K562 (cell line): ENCODE measurements around the gene STON2. TPM values are rescaled to one million over a fixed set of nuclear protein-coding genes. Genes with fewer than 3 reads are reported as not detected.

Source experiments
- ATAC-seq: fragments of 200-7000 bp; cut with Tn5 transposase; 3 replicates; pipeline ENCODE4 v1.9.1; 2020; ENCODE audit warnings: moderate library complexity
- BruUV-seq: library from RNA; stranded (reverse); fragments of 400-500 nt; replicated peaks from 2 replicates; lab custom pipeline; 2021; lab: Mats Ljungman, UMichigan
- CTCF ChIA-PET: fragments of 300-600 bp; formaldehyde crosslinking; extraction: SDS; loops from one replicate; lab custom pipeline; 2021; ENCODE audit warnings: low intra/inter-chr PET ratio; lab: Yijun Ruan, JAX
- POLR2A ChIA-PET: fragments of 300-600, 350-650 bp; sonication (Branson Sonifier 250); formaldehyde crosslinking; extraction: SDS; loops from one replicate; lab custom pipeline; 2021; ENCODE audit warnings: antibody characterized with exemption, inconsistent platforms; lab: Yijun Ruan, JAX
- DNase-seq, 4 experiments: peaks; one replicate each; pipeline versions ENCODE4 v3.0.0 to v3.0.0-alpha.2; 2011 to 2018; ENCODE audit warnings: low spot score in 3 of 4, mixed read lengths in 3 of 4; ENCODE audit errors: extremely low read depth in 1 of 4
- FAIRE-seq: peaks from 2 replicates; lab custom pipeline; 2011; peaks lifted over from hg19 to GRCh38; lab: Jason Lieb, UNC
- H2AFZ ChIP-seq: 2 replicates; pipeline ENCODE4 v1.6.0; 2011; ENCODE audit warnings: low read depth, low read length, control low read depth, inconsistent platforms
- H3K27ac ChIP-seq: fragments of 200-600 bp; 3 replicates; pipeline ENCODE4 v1.8.0; 2011; ENCODE audit warnings: low read depth, mild to moderate bottlenecking, control low read depth, inconsistent platforms, low read length, moderate library complexity, mixed read lengths; ENCODE audit errors: extremely low read depth
- H3K27me3 ChIP-seq, 2 experiments: fragments of 300-600 bp in 1 of 2; 2 replicates in 1 of 2; 3 replicates in 1 of 2; pipeline versions ENCODE4 v1.6.0 to v1.8.0; 2011; ENCODE audit warnings: inconsistent platforms in 2 of 2, low read length in 2 of 2, mild to moderate bottlenecking in 1 of 2, mixed read lengths in 1 of 2, moderate library complexity in 1 of 2; ENCODE audit not compliant: control insufficient read depth in 2 of 2, insufficient read depth in 2 of 2
- H3K36me3 ChIP-seq: fragments of 300-600 bp; 3 replicates; pipeline ENCODE4 v1.8.0; 2011; ENCODE audit warnings: mild to moderate bottlenecking, low read length, inconsistent platforms; ENCODE audit not compliant: control insufficient read depth, insufficient read depth
- H3K4me1 ChIP-seq, 2 experiments: fragments of 200-600 bp in 1 of 2; replicated peaks in 1 of 2; 2 replicates in 1 of 2; 3 replicates in 1 of 2; pipeline versions ENCODE4 v1.5.1 to v1.8.0; 2011; ENCODE audit warnings: inconsistent platforms in 2 of 2, low read length in 2 of 2, mild to moderate bottlenecking in 1 of 2, mixed read lengths in 1 of 2, moderate library complexity in 1 of 2; ENCODE audit not compliant: control insufficient read depth in 2 of 2, insufficient read depth in 2 of 2
- H3K4me2 ChIP-seq: 2 replicates; pipeline ENCODE4 v1.6.1; 2011; ENCODE audit warnings: low read length, control low read depth, inconsistent platforms, mixed read lengths; ENCODE audit not compliant: insufficient read depth
- H3K4me3 ChIP-seq: fragments of 200-600 bp; sonication (generic), shearing (Covaris generic); 2 replicates; pipeline ENCODE4 v1.5.1; 2016; ENCODE audit warnings: control low read depth, inconsistent platforms
- H3K79me2 ChIP-seq: fragments of 200-600 bp; 3 replicates; pipeline ENCODE4 v1.8.0; 2011; ENCODE audit warnings: low read length, inconsistent platforms; ENCODE audit not compliant: control insufficient read depth, insufficient read depth
- H3K9ac ChIP-seq, 2 experiments: 2 replicates each; pipeline versions ENCODE4 v1.6.0 to v1.6.1; 2011; ENCODE audit warnings: low read depth in 2 of 2, low read length in 2 of 2, control low read depth in 1 of 2, inconsistent platforms in 1 of 2, mild to moderate bottlenecking in 1 of 2, mixed read lengths in 1 of 2; ENCODE audit not compliant: insufficient read depth in 1 of 2
- H3K9me1 ChIP-seq: one replicate; pipeline ENCODE4 v1.6.0; 2011; ENCODE audit warnings: inconsistent platforms, mild to moderate bottlenecking, low read length, moderate library complexity; ENCODE audit not compliant: control insufficient read depth, insufficient read depth
- H3K9me3 ChIP-seq: replicated peaks from 2 replicates; pipeline ENCODE4 v1.5.1; 2011; ENCODE audit warnings: low read depth, low read length, inconsistent platforms; ENCODE audit not compliant: control insufficient read depth, insufficient read depth
- H4K20me1 ChIP-seq: replicated peaks from 2 replicates; pipeline ENCODE4 v1.6.1; 2011; ENCODE audit warnings: low read length, inconsistent platforms, mixed read lengths; ENCODE audit not compliant: control insufficient read depth, insufficient read depth
- BMI1 ChIP-seq: fragments of 150-350 bp; IDR thresholded peaks from 2 replicates; pipeline ENCODE4 v1.6.1; 2014; ENCODE audit warnings: low read length
- DLX4 ChIP-seq: fragments of 250-450 bp; sonication (Bioruptor Pico); IDR thresholded peaks from 2 replicates; pipeline ENCODE4 v1.6.1; 2021; ENCODE audit warnings: mild to moderate bottlenecking
- E4F1 ChIP-seq: fragments of 250-450 bp; sonication (Bioruptor Pico); IDR thresholded peaks from 2 replicates; pipeline ENCODE4 v1.5.0; 2021; ENCODE audit warnings: mild to moderate bottlenecking, borderline replicate concordance
- EGR1 ChIP-seq: fragments of 450-650 bp; conservative IDR thresholded peaks from 2 replicates; pipeline ENCODE4 v1.6.1; 2017; ENCODE audit warnings: mild to moderate bottlenecking
- HMGXB4 ChIP-seq: sonication (generic); formaldehyde crosslinking; IDR thresholded peaks from 2 replicates; pipeline ENCODE4 v1.8.1; 2023; ENCODE audit warnings: mild to moderate bottlenecking, missing genetic modification reagents
- MAFG ChIP-seq: fragments of 450-650 bp; conservative IDR thresholded peaks from 2 replicates; pipeline ENCODE4 v1.6.1; 2016; ENCODE audit warnings: missing genetic modification characterization, missing compliant biosample characterization
- NCOA2 ChIP-seq, 2 experiments: fragments of 450-650 bp; IDR thresholded peaks; 2 replicates each; pipeline ENCODE4 v1.6.1; 2018; ENCODE audit warnings: mild to moderate bottlenecking in 2 of 2, moderate library complexity in 1 of 2; ENCODE audit not compliant: partially characterized antibody in 2 of 2
- NUFIP1 ChIP-seq: fragments of 450-650 bp; IDR thresholded peaks from 2 replicates; pipeline ENCODE4 v1.6.1; 2018; ENCODE audit not compliant: partially characterized antibody
- PHB ChIP-seq: fragments of 250-450 bp; sonication (Bioruptor Pico); IDR thresholded peaks from 2 replicates; pipeline ENCODE4 v1.5.0; 2021
- SMARCE1 ChIP-seq: fragments of 450-650 bp; IDR thresholded peaks from 2 replicates; pipeline ENCODE4 v1.7.1; 2016; ENCODE audit warnings: mild to moderate bottlenecking
- ZNF212 ChIP-seq: fragments of 450-650 bp; formaldehyde crosslinking; IDR thresholded peaks from 2 replicates; pipeline ENCODE4 v1.4.0; 2020; ENCODE audit warnings: mild to moderate bottlenecking
- ZNF76 ChIP-seq: fragments of 250-450 bp; sonication (Bioruptor Pico); IDR thresholded peaks from 2 replicates; pipeline ENCODE4 v1.4.0; 2020; ENCODE audit warnings: mild to moderate bottlenecking, moderate library complexity, borderline replicate concordance
- WGBS: fragments of 100-300 bp; shearing (Covaris generic); methylation state at CpG from one replicate; pipeline ENCODE4 v1.1.6; 2016; ENCODE audit warnings: low coverage, mixed read lengths; ENCODE audit not compliant: insufficient coverage; ENCODE audit errors: missing lambda C conversion rate; 5-methylcytosine and 5-hydroxymethylcytosine counted together
- in situ Hi-C: fragments of 300-500 bp; cut with MboI; formaldehyde crosslinking; loops from 4 replicates; pipeline ENCODE4 v1.15.0; 2018; ENCODE audit warnings: inconsistent platforms, mixed read lengths
- intact Hi-C: fragments of 100-400 bp; cut with micrococcal nuclease; formaldehyde crosslinking; loops from 2 replicates; pipeline ENCODE4 v1.14.2; 2022
- polyA plus RNA-seq, 8 experiments: library from polyadenylated mRNA; depleted of rRNA in 4 of 8; stranded (reverse) in 5 of 8; unstranded in 3 of 8; fragments of >200 nt; fragmentation: Nextera tagmentation in 2 of 8; fragmentation: Illumina TruSeq in 1 of 8; extraction: Ambion mirVana in 2 of 8; extraction: Trizol in 1 of 8; gene quantifications; 2 replicates each; pipeline versions ENCODE4 v1.2.1 to v1.2.3, GENCODE V29; 2011 to 2014; ENCODE audit warnings: inconsistent platforms in 1 of 8, missing spikeins in 1 of 8
- total RNA-seq, 7 experiments: library from RNA; depleted of rRNA in 6 of 7; stranded (reverse); fragments of >200 nt in 6 of 7; fragmentation: Illumina TruSeq in 2 of 7; extraction: Trizol in 2 of 7; gene quantifications; 2 replicates each; pipeline versions ENCODE4 v1.2.1 to v1.2.3, GENCODE V29; 2011 to 2021; ENCODE audit warnings: low replicate concordance in 1 of 7

The STON2 gene
- total and polyA plus RNA-seq, 9 of the 15 experiments (the other 6 are each of a cell fraction or from before 2014, with no cell fraction given), result 7.8 to 99.3 (median 53.5) TPM

- no peak for TF ChIP-seq E4F1
- TF ChIP-seq ZNF76 (CRISPR knock-in tag), result no peak
- no peak for TF ChIP-seq BMI1
- TF ChIP-seq ZNF212 (CRISPR knock-in tag), result no peak
- TF ChIP-seq EGR1, result no peak
Observed at GRCh38 chr14:81348061-81348460, 52.1 kb downstream of the STON2 start (continued).

GRCh38 chr14:81345781-81346180 is 54.3 kb downstream of the STON2 start:
- no peak overlapping the region for H3K4me3 ChIP-seq
- peaks cover 3% of the 10 kb centered on the region for H3K9me1 ChIP-seq
- ATAC-seq, result no peak
- no peaks in the 10 kb centered on the region for H3K27me3 ChIP-seq
- H3K36me3 ChIP-seq, result peaks cover 11% of the 10 kb centered on the region; the same call in 1 of the 3 replicates
- H2AFZ ChIP-seq, result no peak overlapping the region
- TF ChIP-seq NUFIP1, result no peak
- no peak for TF ChIP-seq HMGXB4
- TF ChIP-seq NCOA2 (IDR thresholded peaks at IDR 0.05; ENCODE audit: partially characterized antibody in 2 of 2), result no peak
- no peak for TF ChIP-seq SMARCE1
- no peak for TF ChIP-seq DLX4 (CRISPR knock-in tag)
- no peak for TF ChIP-seq MAFG (tag)
- no peak for TF ChIP-seq PHB (CRISPR knock-in tag)
- no peaks in the 10 kb centered on the region; the same call in 1 of the 2 replicates for H4K20me1 ChIP-seq
- H3K79me2 ChIP-seq, result peaks cover 93% of the 10 kb centered on the region
- intact Hi-C loops (no loop called here), in situ Hi-C loops (no loop called here)
- H3K4me1 ChIP-seq, result no peaks in the 10 kb centered on the region; a peak in 1 of 5 replicates
- no peak overlapping the region for H3K4me2 ChIP-seq
- no peak for DNase-seq
- no peak overlapping the region for H3K9ac ChIP-seq
- ChIA-PET CTCF (no interaction called here), POLR2A (no interaction called here)
- 90% methylated on average over 2 of the region's 2 CpGs for WGBS
- H3K27ac ChIP-seq, result no peak overlapping the region
- H3K9me3 ChIP-seq, result no peaks in the 10 kb centered on the region
- BruUV-seq, result no TSS peak
- no peak for FAIRE-seq
